Right atrium auricular region (tissue), 2 donors: ENCODE measurements around the gene MED31. TPM values are rescaled to one million over a fixed set of nuclear protein-coding genes. Genes with fewer than 3 reads are reported as not detected.

Experiments
- DNase-seq: peaks from one replicate; pipeline ENCODE4 v3.0.0-alpha.2; 2019; ENCODE audit warnings: low spot score
- H3K27ac ChIP-seq, 2 donors: fragments of 200-600 bp; sonication (generic); 1 replicate in 1 of 2; 2 replicates in 1 of 2; pipeline ENCODE4 v1.5.1; 2016 to 2019
- H3K27me3 ChIP-seq, 2 donors: fragments of 200-600 bp; sonication (generic); one replicate each; pipeline versions ENCODE4 v1.5.1 to v1.6.0; 2017 to 2019
- H3K36me3 ChIP-seq: fragments of 200-600 bp; sonication (generic); one replicate; pipeline ENCODE4 v1.5.1; 2016
- H3K4me1 ChIP-seq, 2 donors: fragments of 200-600 bp; sonication (generic); one replicate each; pipeline versions ENCODE4 v1.5.1 to v1.6.0; 2017 to 2019
- H3K4me3 ChIP-seq, 2 donors: fragments of 200-600 bp; sonication (generic); 1 replicate in 1 of 2; 2 replicates in 1 of 2; pipeline ENCODE4 v1.5.1; 2017 to 2019; ENCODE audit warnings: mild to moderate bottlenecking in 1 of 2, moderate library complexity in 1 of 2
- H3K9me3 ChIP-seq, 2 donors: fragments of 200-600 bp; sonication (generic); one replicate each; pipeline ENCODE4 v1.5.1; 2019
- CTCF ChIP-seq, 2 donors: fragments of 200-600 bp; sonication (generic); IDR thresholded peaks; one replicate each; pipeline ENCODE4 v1.5.1; 2019; ENCODE audit warnings: antibody characterized with exemption in 2 of 2
- total RNA-seq, 2 donors: library from RNA; depleted of rRNA; stranded (reverse); fragments of >200 nt; gene quantifications; one replicate each; pipeline ENCODE4 v1.1.0, GENCODE V29; 2016

Gene MED31
- total RNA-seq, 2 donors from 2014 or later: 7.0 to 8.2 TPM

DNA sequence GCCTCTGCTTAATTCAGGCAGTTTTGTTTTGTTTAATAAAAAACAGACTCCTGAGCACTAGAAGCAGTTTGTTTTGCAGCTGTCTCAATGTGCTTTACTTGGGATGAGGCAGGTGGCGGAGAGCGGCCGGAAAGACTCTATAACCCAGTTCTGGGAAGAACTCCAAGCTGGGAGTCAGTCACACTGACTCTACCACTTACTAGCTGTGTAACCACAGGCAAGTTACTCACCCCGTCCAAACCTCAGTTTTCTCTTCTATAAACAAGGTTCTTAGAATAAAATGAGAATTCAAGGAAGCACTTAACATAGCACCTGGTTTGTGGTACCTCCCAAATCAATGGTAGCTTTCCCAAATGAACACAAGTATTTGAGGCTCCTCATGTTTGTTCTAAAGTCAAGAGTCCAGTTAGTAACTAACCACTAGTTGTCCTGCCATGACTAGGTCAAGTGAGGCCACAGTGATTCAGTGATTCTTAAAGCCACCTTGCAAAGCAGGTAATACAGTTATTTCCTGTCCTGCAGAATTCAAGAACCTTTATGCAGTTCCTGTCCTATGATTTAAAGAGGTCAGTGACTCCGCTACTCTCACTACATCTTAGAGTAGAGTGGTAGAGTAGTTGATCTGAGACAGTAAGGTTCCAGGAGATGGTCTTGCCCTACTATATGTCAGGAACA, 7.8 kb downstream of the MED31 start:
- no peak overlapping the region for H3K27ac ChIP-seq
- no peak for DNase-seq
- H3K36me3 ChIP-seq: peaks cover 18% of the 10 kb centered on the region
- H3K4me3 ChIP-seq: no peak overlapping the region
- no peak for TF ChIP-seq CTCF (IDR thresholded peaks at IDR 0.05)
- H3K27me3 ChIP-seq: no peaks in the 10 kb centered on the region
- H3K9me3 ChIP-seq: no peaks in the 10 kb centered on the region
- H3K4me1 ChIP-seq: peaks cover 0 to 47% of the 10 kb centered on the region in 2 donors

- TF ChIP-seq CTCF (IDR thresholded peaks at IDR 0.05): no peak
- Histone ChIP-seq H3K27me3 (no peaks in the 10 kb centered on the region), H3K36me3 (peaks cover 18% of the 10 kb centered on the region), H3K4me3 (no peak overlapping the region), H3K9me3 (no peaks in the 10 kb centered on the region), H3K4me1 (peaks cover 0 to 48% of the 10 kb centered on the region in 2 donors), H3K27ac (no peak overlapping the region)
- DNase-seq: no peak
Measured at GRCh38 chr17:6642592-6642991, 8.8 kb downstream of the MED31 start.

DNA sequence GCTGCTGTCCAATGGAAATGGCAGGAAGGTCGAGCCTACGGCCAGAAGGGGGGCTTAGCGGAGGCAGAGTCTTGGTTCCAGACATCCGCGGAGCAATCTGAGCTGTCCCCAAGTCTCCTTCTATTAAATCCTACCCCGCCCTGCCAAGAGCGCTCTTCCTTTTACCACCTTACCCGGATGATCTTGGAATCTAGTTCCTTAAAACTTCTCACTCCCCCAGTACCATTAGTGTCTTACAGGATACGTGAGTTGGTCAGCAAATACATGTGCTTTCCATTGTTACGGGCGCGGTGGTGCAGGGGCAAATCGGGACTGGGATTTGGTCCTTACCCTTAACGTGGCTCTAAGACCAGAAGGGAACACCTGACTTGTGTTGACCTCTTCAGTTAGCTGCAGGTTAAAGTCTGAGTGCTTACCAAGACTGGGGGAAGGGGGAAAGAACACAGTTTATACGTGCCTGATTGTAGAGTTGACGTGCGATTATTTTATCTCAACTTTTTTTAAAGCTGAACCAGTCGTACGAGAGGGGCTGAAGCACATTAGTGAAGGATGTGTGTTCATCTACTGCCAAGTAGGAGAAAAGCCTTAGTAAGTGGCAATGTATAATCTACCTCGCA, 10.1 kb downstream of the MED31 start:
- no peak for TF ChIP-seq CTCF (IDR thresholded peaks at IDR 0.05)
- DNase-seq: no peak
- Histone ChIP-seq H3K27me3 (no peaks in the 10 kb centered on the region), H3K4me3 (peak overlapping the region; percentile 78 to 85), H3K9me3 (no peaks in the 10 kb centered on the region), H3K36me3 (peaks cover 18% of the 10 kb centered on the region), H3K27ac (peak overlapping the region; percentile 78 to 85), H3K4me1 (peaks cover 0 to 45% of the 10 kb centered on the region in 2 donors)

DNA sequence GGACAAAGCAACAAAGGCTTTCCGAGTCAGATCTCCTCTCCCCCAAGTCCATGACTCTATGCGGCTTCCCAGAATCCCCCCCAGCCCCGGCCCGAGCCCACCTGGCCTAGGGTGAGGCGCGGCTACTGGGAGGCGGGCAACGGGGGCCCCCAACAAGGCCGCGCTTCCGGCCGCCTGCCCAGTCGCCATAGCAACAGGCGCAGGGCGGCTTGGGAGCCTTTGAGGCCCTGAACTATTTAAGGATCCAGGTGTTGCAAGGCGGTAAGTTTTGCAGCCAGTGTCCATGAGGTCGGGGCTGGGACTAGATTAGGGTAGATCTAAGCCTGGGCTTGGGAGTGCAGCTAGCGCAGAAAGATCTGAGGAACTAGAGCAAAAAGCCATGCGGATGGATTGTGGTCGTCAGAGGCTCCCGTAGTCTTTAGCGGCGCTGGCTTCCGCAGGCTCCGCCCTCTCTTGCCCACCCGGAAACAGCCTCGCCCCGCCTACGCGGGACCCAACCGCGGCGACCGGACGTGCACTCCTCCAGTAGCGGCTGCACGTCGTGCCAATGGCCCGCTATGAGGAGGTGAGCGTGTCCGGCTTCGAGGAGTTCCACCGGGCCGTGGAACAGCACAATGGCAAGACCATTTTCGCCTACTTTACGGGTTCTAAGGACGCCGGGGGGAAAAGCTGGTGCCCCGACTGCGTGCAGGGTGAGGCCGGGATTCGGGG, 10.7 kb downstream of the MED31 start, which contains the start of the genes KIAA0753 and TXNDC17:
Gene KIAA0753, minus strand, starts transcription at position 176 of the 711 bp plus-strand sequence. CDS start 5,608 bp downstream, outside the sequence.
Gene TXNDC17, plus strand, starts transcription at position 525 of the 711 bp plus-strand sequence. Its CDS starts 23 bp downstream, at position 548.
- no peaks in the 10 kb centered on the region for H3K27me3 ChIP-seq
- no peak for TF ChIP-seq CTCF (IDR thresholded peaks at IDR 0.05)
- DNase-seq: peak; percentile 87
- no peaks in the 10 kb centered on the region for H3K9me3 ChIP-seq
- H3K36me3 ChIP-seq: peaks cover 18% of the 10 kb centered on the region
- H3K27ac ChIP-seq: peak within 1 kb of the TSS; percentile 78 to 85
- H3K4me1 ChIP-seq: peaks cover 0 to 45% of the 10 kb centered on the region in 2 donors
- H3K4me3 ChIP-seq: peak within 1 kb of the TSS; percentile 78 to 85

DNA sequence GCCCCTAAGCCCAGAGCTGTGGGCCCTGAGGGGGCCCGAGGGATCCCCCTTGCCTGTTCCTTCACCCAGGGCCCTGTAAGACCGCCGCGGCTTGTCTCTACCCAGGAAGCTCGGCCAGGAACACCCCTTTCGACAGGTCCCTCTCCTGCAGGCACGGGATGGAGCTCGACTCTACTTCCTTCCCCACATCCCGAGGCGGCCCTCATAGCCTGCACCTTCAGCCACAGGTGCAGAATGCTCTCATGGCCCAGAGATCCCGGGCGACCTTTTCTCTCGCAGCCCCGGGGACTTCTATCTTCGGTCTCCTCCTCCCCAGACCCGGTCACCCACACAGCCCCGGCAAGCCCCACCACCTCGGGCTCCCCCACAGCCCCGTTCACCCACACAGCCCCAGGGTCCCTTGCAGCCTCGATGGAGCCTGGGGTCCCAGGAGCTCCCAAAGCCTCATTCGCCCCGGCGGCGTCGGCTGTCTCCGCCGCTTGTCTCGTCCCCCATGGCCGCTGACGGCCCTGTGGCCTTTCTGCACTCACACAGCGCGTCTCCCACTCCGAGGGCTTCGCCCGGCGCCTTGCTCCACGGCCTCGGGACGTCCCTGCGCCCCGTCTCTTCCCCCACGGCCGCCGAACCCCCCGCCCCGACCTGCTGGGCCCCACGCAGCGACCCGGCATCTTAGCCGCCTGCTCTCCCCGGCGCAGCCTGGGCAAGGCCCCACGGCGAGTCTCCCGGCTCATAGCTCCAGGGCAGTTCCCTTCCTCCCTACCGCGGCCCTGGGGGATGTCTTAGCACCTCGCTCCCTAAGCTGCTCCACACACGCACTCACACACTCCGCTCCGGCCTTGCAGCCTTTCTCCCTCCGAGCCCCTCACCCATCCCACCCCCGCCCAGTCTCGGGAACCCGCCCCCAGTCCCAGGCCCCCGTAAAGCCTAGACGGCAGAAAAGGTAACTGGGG, 11.5 kb downstream of the MED31 start:
- TF ChIP-seq CTCF (IDR thresholded peaks at IDR 0.05): no peak
- Histone ChIP-seq H3K9me3 (no peaks in the 10 kb centered on the region), H3K27me3 (no peaks in the 10 kb centered on the region), H3K4me3 (peak overlapping the region; percentile 78 to 85), H3K36me3 (peaks cover 12% of the 10 kb centered on the region), H3K4me1 (peaks cover 0 to 45% of the 10 kb centered on the region in 2 donors), H3K27ac (peak overlapping the region; percentile 78 to 85)
- DNase-seq: no peak
